ENCODE results near the gene ANAPC16.

- TF ChIP-seq CTCF (IDR thresholded peaks at IDR 0.05; ENCODE audit: insufficient read depth, low read length) (no peak), POLR2AphosphoS5 (IDR thresholded peaks at IDR 0.05; ENCODE audit: low read depth) (no peak), GABPA (IDR thresholded peaks at IDR 0.05; ENCODE audit: low read depth) (no peak)
- TF ChIP-seq, protein P1, sequence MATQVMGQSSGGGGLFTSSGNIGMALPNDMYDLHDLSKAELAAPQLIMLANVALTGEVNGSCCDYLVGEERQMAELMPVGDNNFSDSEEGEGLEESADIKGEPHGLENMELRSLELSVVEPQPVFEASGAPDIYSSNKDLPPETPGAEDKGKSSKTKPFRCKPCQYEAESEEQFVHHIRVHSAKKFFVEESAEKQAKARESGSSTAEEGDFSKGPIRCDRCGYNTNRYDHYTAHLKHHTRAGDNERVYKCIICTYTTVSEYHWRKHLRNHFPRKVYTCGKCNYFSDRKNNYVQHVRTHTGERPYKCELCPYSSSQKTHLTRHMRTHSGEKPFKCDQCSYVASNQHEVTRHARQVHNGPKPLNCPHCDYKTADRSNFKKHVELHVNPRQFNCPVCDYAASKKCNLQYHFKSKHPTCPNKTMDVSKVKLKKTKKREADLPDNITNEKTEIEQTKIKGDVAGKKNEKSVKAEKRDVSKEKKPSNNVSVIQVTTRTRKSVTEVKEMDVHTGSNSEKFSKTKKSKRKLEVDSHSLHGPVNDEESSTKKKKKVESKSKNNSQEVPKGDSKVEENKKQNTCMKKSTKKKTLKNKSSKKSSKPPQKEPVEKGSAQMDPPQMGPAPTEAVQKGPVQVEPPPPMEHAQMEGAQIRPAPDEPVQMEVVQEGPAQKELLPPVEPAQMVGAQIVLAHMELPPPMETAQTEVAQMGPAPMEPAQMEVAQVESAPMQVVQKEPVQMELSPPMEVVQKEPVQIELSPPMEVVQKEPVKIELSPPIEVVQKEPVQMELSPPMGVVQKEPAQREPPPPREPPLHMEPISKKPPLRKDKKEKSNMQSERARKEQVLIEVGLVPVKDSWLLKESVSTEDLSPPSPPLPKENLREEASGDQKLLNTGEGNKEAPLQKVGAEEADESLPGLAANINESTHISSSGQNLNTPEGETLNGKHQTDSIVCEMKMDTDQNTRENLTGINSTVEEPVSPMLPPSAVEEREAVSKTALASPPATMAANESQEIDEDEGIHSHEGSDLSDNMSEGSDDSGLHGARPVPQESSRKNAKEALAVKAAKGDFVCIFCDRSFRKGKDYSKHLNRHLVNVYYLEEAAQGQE (IDR thresholded peaks at IDR 0.05; ENCODE audit: insufficient replicate concordance, low read depth) = no peak
These were observed 14.5 kb upstream of the ANAPC16 start for GRCh38 chr10:72201293-72201692.

All from HL-60 (cell line).